Gastroesophageal sphincter (tissue), 4 donors: ENCODE measurements around the gene PRAC1. TPM values are rescaled to one million over a fixed set of nuclear protein-coding genes. Genes with fewer than 3 reads are reported as not detected.

Experiments
- ATAC-seq: fragments of 150-250 bp; one replicate; pipeline ENCODE4 v1.9.1; 2016; ENCODE audit warnings: mild to moderate bottlenecking, moderate library complexity
- H3K27ac ChIP-seq, 4 donors: fragments of 200-600 bp; sonication (generic) in 3 of 4; 1 replicate in 3 of 4; 2 replicates in 1 of 4; pipeline ENCODE4 v1.5.1; 2016 to 2019
- H3K27me3 ChIP-seq: fragments of 200-600 bp; sonication (generic); one replicate; pipeline ENCODE4 v1.5.1; 2019
- H3K36me3 ChIP-seq, 2 donors: fragments of 200-600 bp; sonication (generic); one replicate each; pipeline ENCODE4 v1.5.1; 2019; ENCODE audit warnings: control low read depth in 1 of 2
- H3K4me1 ChIP-seq, 3 donors: fragments of 200-600 bp; sonication (generic); 1 replicate in 2 of 3; 2 replicates in 1 of 3; pipeline ENCODE4 v1.5.1; 2016 to 2019; ENCODE audit warnings: control low read depth in 2 of 3
- H3K4me3 ChIP-seq, 2 donors: fragments of 200-600 bp; sonication (generic); one replicate each; pipeline ENCODE4 v1.5.1; 2019; ENCODE audit warnings: mild to moderate bottlenecking in 1 of 2, moderate library complexity in 1 of 2
- H3K9me3 ChIP-seq, 3 donors: fragments of 200-600 bp; sonication (generic); one replicate each; pipeline ENCODE4 v1.5.1; 2017 to 2019; ENCODE audit warnings: control low read depth in 2 of 3
- CTCF ChIP-seq, 4 experiments: fragments of 200-600 bp in 2 of 4; fragments of 450-650 bp in 2 of 4; sonication (generic) in 1 of 4; IDR thresholded peaks; one replicate each; pipeline ENCODE4 v1.5.1; 2017 to 2019; ENCODE audit warnings: antibody characterized with exemption in 4 of 4, mild to moderate bottlenecking in 2 of 4, moderate library complexity in 2 of 4
- EP300 ChIP-seq: sonication (generic); formaldehyde crosslinking; IDR thresholded peaks from one replicate; pipeline ENCODE4 v1.6.1; 2017; ENCODE audit warnings: antibody characterized with exemption, mild to moderate bottlenecking
- POLR2A ChIP-seq, 2 donors: fragments of 450-650 bp; IDR thresholded peaks; one replicate each; pipeline ENCODE4 v1.6.1; 2017; ENCODE audit warnings: antibody characterized with exemption in 2 of 2, mild to moderate bottlenecking in 2 of 2, moderate library complexity in 1 of 2
- POLR2AphosphoS5 ChIP-seq: sonication (generic); formaldehyde crosslinking; IDR thresholded peaks from one replicate; pipeline ENCODE4 v1.6.1; 2017; ENCODE audit warnings: antibody characterized with exemption
- WGBS, 2 donors: methylation state at CpG; one replicate each; pipeline ENCODE4 v1.1.5; 2018; ENCODE audit warnings: low coverage in 1 of 2; 5-methylcytosine and 5-hydroxymethylcytosine counted together
- total RNA-seq, 4 donors: library from RNA; depleted of rRNA; stranded (reverse); fragments of >200 nt; gene quantifications; one replicate each; pipeline ENCODE4 v1.1.0, GENCODE V29; 2016

Gene PRAC1
- total RNA-seq, 4 donors from 2014 or later: not detected

GRCh38 chr17:48755356-48755755, 33.0 kb upstream of the PRAC1 start:
- Histone ChIP-seq H3K27ac (no peak overlapping the region), H3K36me3 (no peaks in the 10 kb centered on the region), H3K9me3 (no peaks in the 10 kb centered on the region), H3K4me3 (no peak overlapping the region), H3K4me1 (peaks cover 0 to 30% (median 10%) of the 10 kb centered on the region in 3 donors), H3K27me3 (peaks cover 100% of the 10 kb centered on the region)
- TF ChIP-seq POLR2A (IDR thresholded peaks at IDR 0.05) (no peak), CTCF (IDR thresholded peaks at IDR 0.05) (no peak), EP300 (no peak), POLR2AphosphoS5 (no peak)
- no peak for ATAC-seq
- 13 to 29% methylated on average over 6 to 8 of the region's 8 CpGs for WGBS, 2 donors

- Histone ChIP-seq H3K27me3 (peaks cover 100% of the 10 kb centered on the region), H3K36me3 (no peaks in the 10 kb centered on the region), H3K27ac (no peak overlapping the region), H3K9me3 (no peaks in the 10 kb centered on the region), H3K4me1 (peaks cover 0 to 30% (median 10%) of the 10 kb centered on the region in 3 donors), H3K4me3 (no peak overlapping the region)
- no peak for TF ChIP-seq POLR2A (IDR thresholded peaks at IDR 0.05)
- TF ChIP-seq EP300: no peak
- no peak for TF ChIP-seq CTCF (IDR thresholded peaks at IDR 0.05)
- TF ChIP-seq POLR2AphosphoS5: no peak
- 0 to 14% methylated on average over 1 of the region's 52 CpGs for WGBS, 2 donors
- no peak for ATAC-seq
These were observed 32.4 kb upstream of the PRAC1 start for GRCh38 chr17:48754500-48755261.

GRCh38 chr17:48753794-48754499, 31.6 kb upstream of the PRAC1 start:
- 0 to 16% methylated on average over 1 to 19 of the region's 22 CpGs for WGBS, 2 donors
- no peak overlapping the region for H3K27ac ChIP-seq
- peaks cover 0 to 30% (median 10%) of the 10 kb centered on the region in 3 donors for H3K4me1 ChIP-seq
- TF ChIP-seq CTCF (IDR thresholded peaks at IDR 0.05) (no peak), POLR2AphosphoS5 (no peak), POLR2A (IDR thresholded peaks at IDR 0.05) (no peak), EP300 (no peak)
- no peaks in the 10 kb centered on the region for H3K9me3 ChIP-seq
- peaks cover 100% of the 10 kb centered on the region for H3K27me3 ChIP-seq
- ATAC-seq: no peak
- no peak overlapping the region for H3K4me3 ChIP-seq
- H3K36me3 ChIP-seq: no peaks in the 10 kb centered on the region

GRCh38 chr17:48752399-48753288, 30.3 kb upstream of the PRAC1 start:
- no peaks in the 10 kb centered on the region for H3K9me3 ChIP-seq
- H3K4me3 ChIP-seq: no peak overlapping the region
- no peak overlapping the region for H3K27ac ChIP-seq
- peaks cover 0 to 30% (median 10%) of the 10 kb centered on the region in 3 donors for H3K4me1 ChIP-seq
- WGBS, 2 donors: 3% methylated on average over 8 to 10 of the region's 43 CpGs
- no peak for TF ChIP-seq CTCF (IDR thresholded peaks at IDR 0.05)
- no peak for TF ChIP-seq POLR2A (IDR thresholded peaks at IDR 0.05)
- peaks cover 100% of the 10 kb centered on the region for H3K27me3 ChIP-seq
- no peaks in the 10 kb centered on the region for H3K36me3 ChIP-seq
- ATAC-seq: no peak
